Activated T-cell treated with anti-CD3 and anti-CD28 coated beads, Interleukin-2, amount 50 U/mL, for 48 hours (primary cell): ENCODE results near the gene GPC5.
"Not testable (repeated sequence)": the region's sequence is repeated elsewhere in the genome, so short reads cannot be mapped to it uniquely, and the experiment has no call there.

Experiments used
- DNase-seq, 2 experiments: peaks; one replicate each; pipeline ENCODE4 v3.0.0-alpha.2; 2020

The GPC5 gene

DNA sequence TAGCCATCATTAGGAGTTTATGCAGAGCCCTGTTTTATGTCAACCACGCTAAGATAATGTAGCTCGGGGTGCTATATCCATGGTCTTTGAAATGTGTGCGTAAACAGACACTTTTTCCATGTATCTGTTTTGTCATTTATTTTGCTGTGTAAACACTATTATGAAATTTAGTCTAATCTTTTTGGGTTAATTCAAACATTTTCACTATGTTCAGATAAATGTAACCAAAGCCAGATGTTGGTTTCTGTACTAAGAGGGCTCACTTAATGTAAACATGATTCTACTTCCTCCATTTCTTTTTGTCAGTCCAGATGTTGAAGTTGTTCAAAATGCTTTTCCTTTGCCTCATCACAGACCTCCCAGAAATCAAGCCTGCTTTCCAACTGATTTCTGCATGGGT lies 1328.7 kb downstream of the GPC5 start:
- DNase-seq = no peak

GRCh38 chr13:92734068-92734467 lies 1335.6 kb downstream of the GPC5 start:
- no peak for DNase-seq

GRCh38 chr13:92734545-92734944 lies 1336.1 kb downstream of the GPC5 start:
- no peak for DNase-seq

DNA sequence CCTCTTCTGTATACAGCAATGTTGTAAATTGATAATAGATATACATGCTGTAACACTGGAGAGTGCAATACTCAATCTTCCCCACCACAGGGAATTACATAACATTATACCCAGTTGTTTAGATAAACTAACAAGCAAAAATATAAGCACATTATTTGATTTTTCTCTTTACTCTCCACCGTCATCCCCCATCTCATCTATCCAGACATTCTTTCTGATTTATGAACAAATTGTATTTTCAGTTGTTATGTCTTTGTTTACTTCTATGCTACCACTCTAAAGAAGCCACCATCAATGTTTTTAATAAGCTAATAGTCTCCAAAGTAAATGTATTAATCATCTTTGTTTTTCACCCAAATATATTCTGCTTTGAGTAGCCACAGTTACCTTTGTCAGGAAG lies 1337.5 kb downstream of the GPC5 start:
- no peak for DNase-seq

DNA sequence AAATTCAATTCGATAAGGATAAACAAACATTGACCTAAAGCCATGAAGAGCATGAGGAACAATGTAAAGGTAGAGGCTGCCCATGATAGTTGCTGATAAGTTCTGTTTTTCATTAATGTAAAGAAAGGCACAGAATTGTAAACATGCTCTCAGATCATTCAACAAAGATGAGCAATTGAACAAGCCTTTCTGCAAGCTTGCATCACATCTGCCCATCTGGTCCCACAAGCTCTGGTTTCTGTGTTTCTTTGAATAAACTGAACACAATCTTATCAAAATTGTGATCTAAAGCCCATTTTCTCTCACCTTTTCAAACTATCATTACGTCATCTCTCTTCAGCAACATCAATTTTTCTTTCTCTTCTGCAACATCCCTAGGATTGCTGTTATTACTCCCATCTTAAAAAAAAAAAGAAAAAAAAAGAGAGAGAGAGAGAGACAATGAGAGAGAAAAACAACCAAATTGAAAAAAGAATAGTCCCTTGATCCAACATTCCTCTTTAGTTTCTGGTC lies 1340.9 kb downstream of the GPC5 start:
- DNase-seq = no peak

DNA sequence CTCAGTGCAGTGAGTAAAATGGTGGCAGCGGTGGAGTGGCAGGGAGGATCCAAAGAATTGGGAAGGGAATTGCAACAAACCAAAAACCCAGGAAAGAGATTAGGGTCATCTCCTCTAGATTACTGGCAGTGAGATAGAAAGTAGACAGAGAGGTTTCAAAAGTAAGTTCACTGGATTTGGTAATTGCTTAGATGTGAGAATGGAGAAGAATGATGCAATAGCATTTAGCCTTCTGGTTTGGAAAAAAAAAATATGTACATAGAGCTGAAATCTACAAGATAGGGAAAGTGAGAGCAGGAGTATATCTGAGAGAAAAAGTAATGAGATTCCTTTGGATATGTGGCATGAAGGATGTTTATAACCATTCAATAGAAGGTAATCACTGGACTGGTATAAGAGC lies 1345.6 kb downstream of the GPC5 start:
- no peak for DNase-seq

DNA sequence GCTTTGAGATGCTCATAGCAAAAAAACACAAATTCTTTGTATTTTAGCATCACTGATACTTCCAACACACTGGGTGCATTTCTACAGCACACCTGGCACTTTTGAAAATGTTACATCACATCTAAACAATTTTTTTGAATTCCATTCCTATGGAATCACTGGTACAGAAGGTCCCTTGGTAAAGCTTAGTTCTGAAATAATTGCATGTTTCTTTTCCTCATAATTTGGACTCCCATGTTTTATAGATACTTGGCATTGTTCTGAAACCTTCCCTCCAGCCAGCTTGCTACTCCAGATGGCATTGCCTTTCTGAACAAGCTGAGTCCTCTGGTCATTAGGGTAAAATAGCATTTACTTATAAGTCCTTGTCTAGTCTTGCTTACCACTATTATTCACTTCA lies 1346.8 kb downstream of the GPC5 start:
- DNase-seq = no peak

GRCh38 chr13:92752705-92753104 lies 1354.3 kb downstream of the GPC5 start:
- DNase-seq = not testable (repeated sequence)

DNA sequence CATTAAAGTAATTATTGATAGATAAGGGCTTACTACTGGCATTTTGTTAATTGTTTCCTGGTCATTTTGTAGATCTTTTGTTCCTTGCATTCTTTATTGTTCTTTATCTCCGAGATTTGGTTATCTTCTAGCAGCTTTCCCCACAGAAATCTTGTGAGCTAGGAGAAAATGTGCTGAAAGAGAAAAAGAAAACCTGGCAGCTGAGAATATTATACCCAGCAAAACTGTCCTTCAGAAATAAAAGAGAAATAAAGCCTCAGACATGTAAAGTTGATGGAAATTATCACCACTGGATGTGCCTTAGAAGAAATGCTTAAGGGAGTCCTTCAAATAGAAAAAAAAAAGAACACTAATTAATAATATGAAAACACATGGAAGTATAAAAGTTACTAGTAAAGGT lies 1363.3 kb downstream of the GPC5 start:
- no peak for DNase-seq

DNA sequence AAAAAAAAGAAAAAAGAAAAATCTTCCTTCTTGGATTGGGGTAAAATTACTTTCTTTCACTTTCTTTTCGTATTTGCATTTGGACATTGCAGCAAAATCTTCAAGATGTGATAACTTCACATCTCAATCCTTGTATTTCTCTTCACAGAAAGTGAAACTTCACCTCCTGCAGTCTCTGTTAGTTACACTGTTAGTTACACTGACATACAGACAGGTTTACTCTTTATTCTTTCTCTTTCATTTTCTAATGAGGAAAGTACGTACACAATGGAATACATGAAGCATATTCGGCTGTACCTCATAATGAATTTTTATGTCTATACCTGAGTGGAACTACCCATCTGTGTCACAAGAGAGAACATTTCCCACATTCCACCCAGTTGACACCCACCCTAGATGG lies 1369.0 kb downstream of the GPC5 start:
- DNase-seq = no peak

- no peak for DNase-seq
Measured at GRCh38 chr13:92768602-92769001, 1370.2 kb downstream of the GPC5 start.

DNA sequence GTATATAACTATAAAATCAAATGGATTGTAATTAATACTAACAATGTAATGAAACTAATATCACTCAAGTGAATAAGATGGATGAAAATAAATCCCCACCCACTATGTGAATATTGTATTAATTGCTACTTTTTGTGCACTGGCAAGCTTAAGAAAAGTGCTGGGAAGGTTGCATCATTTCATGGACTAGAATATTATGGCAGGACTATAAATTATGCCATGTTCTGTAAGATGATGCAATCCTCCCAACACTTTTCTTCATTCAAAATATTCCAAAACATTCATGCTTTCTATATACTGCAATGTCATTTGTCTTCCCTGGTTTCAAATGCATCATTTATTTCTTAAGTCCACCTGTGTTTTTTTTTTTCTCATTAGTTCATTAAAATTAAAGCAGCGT lies 1370.6 kb downstream of the GPC5 start:
- no peak for DNase-seq

DNA sequence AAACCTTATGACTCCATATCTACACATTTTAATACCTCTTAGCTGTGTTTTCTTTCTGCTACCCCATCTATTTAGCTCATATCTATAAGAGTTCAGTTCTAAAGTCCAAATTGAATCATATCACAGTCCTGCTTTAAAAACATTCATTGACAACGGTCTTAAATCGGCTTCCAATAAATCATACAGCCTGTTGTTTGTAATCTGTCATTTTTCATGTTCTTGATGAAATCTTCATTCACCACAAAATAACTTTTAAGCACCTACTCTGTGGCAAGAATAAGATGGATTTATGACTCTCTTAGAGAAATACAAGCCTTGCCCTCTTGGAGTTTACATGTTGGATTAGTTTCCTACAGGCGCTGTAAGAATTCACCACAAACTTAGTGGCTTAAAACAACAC lies 1377.2 kb downstream of the GPC5 start:
- DNase-seq = no peak

- DNase-seq = no peak
Measured at GRCh38 chr13:92781965-92782690, 1383.7 kb downstream of the GPC5 start.

GRCh38 chr13:92802776-92803175 lies 1404.4 kb downstream of the GPC5 start:
- DNase-seq = no peak

- DNase-seq = no peak
Measured at GRCh38 chr13:92804346-92804745, 1405.9 kb downstream of the GPC5 start.

- no peak for DNase-seq
Measured at GRCh38 chr13:92804926-92805325, 1406.5 kb downstream of the GPC5 start.

- DNase-seq = no peak
Measured at GRCh38 chr13:92805766-92806165, 1407.3 kb downstream of the GPC5 start.

DNA sequence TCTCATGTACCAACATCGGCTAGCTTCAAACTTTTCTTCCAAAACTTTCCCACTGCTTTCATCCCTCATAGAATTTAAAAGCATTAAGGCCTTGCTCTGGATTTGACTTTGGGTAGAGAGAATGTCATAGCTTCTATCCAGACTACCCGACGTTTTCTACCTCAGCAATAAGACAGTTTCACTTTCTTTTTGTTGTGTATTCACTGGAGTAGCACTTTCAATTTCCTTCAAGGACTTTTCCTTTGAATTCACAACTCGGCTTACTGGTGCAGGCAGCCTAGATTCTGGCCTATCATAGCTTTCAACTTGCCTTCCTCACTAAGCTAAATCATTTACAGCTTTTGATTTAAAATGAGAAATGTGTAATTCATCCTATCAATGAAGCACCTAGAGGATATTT lies 1407.8 kb downstream of the GPC5 start:
- DNase-seq = no peak

- DNase-seq = no peak
Measured at GRCh38 chr13:92807353-92807752, 1408.9 kb downstream of the GPC5 start.

GRCh38 chr13:92807966-92808365 lies 1409.5 kb downstream of the GPC5 start:
- no peak for DNase-seq

DNA sequence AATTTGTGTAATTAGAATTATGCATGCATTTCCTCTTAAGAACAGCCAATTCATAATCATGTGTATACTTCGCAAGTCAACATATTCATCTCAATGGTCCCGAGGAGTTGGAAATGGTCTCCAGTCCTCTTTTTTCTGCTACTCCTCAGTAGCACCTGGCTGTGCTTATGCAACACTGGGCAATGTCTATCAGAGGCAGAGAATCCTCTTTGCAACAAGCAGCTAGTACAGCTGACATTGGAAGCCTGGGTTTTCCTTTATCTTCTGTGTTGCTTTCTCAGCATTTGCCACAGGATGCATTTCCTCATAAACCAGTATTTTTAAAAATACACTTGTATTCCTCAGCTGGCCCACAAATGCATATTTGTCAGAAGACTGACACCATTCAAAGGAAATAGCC lies 1422.9 kb downstream of the GPC5 start:
- no peak for DNase-seq

DNA sequence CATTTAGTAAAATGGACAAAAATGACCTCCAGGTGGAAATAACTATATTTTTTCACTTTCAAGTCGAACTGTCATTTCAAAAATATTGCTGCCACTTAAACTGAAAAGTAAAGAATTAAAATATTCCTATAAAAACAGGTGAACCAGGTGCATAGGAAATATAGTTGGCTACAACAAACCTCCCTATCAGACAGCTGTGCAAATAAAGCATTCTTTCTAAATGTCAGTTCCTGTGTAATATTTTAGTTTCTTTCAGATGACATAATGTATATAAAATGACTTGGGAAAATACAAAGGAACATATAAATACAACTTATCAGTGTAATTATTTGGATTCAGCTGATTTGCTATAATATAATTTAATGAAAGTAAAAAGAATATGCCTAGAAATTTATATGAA lies 1424.6 kb downstream of the GPC5 start:
- no peak for DNase-seq

DNA sequence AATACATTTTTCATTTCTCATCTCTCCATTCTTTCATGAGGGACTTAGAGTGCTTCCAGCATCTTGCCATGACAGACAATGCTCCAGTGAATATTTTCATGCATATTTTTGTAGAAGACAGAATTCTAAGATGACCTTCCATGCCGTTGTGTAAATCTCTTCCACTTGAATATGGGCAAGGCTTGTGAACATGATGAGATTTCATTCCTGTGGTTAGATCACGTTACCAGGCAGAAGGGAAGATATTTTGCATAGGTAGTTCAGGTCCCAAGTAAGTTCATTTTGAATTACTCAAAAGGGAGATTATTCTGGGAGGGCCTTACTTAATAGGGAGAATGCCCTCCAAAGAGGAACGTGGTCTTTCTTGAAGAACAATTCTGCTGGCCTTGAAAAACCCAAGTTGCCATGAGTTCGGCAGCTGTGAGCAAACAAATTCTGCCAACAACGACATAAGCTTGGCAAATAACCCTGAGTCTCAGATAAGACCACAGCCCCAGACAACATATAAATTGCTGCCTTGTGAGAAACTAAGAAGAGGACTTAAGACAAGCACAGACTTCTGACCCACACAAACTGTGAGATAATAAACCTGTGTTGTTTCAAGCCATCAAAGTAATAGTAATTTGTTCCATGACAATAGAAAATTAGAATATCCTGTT lies 1427.6 kb downstream of the GPC5 start:
- no peak for DNase-seq

DNA sequence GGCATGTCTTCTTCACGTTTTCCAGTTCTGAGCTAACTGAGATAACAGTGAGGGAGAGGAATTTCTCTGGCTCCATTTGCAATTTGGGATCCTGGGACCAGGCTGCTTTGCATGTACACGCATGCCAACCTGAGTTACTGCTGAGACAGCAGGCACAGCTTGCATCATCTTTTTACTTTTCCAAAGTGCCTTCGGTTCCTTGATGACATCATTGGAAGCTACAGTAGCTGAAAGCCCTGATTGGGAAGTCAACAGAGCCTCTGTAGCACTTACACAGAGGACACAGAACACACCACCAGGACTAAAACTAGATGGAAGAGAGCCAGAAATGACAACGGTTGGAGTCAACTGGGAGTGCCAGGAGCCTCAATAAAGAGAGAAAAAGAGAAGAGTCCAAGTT lies 1429.1 kb downstream of the GPC5 start:
- DNase-seq = no peak
